ENCODE measurements around the gene SEH1L.
"Not testable (repeated sequence)": the region's sequence is repeated elsewhere in the genome, so short reads cannot be mapped to it uniquely, and the experiment has no call there.

SEH1L gene, protein sequence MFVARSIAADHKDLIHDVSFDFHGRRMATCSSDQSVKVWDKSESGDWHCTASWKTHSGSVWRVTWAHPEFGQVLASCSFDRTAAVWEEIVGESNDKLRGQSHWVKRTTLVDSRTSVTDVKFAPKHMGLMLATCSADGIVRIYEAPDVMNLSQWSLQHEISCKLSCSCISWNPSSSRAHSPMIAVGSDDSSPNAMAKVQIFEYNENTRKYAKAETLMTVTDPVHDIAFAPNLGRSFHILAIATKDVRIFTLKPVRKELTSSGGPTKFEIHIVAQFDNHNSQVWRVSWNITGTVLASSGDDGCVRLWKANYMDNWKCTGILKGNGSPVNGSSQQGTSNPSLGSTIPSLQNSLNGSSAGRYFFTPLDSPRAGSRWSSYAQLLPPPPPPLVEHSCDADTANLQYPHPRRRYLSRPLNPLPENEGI

DNA sequence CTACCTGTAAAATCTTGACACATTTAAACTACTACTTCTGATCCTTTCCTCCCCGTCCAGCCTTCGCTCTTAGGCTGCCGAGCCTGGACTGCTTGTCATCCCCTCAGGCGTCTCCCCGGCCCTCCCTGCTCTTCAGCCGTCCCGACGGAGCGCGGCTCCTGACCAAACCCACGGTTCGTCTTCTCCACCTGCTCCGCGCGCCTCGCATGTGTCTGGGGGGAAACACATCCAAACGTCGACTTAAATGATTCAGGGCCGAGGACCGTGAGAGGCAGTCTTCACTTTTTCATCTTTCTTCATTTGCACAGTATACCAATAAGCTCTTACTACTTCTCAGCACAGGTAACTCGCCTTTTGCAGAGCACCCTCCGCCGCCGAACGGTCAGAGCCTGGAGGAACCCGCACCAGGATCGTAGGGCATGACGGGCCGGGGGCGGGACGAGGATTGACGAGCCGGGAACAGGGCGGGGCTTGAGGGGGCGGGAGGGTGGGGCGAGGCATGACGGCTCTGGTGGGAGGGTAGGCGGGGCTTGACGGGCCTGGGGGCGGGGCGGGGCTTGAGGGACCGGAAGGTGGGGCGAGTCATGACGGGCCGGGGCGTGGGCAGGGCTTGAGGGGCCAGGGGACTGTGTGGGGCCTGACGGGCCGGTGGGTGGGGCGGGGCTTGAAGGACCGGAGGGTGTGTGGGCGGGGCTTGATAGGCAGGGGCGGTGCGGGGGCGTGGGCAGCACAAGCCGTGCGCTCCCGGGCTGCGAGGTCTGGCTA is at the start of gene SEH1L:
Gene SEH1L, plus strand, starts transcription at position 727 of the 765 bp plus-strand sequence. CDS start 111 bp downstream, outside the sequence.
- peak; percentile 90 to 100 (median 98) for DNase-seq

DNA sequence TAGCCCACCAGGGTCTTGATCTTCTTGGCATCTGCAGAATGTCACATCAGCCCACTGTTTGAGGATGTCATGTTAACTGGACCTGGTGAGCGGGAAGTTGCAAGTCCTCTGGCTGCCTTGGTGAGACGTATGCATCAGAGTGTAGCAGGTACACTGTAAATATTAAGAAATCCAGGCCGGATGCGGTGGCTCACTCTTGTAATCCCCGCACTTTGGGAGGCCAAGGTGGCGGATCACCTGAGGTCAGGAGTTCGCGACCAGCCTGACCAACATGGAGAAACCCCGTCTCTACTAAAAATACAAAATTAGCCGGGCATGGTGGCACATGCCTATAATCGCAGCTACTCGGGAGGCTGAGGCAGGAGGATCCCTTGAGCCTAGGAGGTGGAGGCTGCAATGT is 46.6 kb upstream of the SEH1L start:
- DNase-seq = not testable (repeated sequence)

DNA sequence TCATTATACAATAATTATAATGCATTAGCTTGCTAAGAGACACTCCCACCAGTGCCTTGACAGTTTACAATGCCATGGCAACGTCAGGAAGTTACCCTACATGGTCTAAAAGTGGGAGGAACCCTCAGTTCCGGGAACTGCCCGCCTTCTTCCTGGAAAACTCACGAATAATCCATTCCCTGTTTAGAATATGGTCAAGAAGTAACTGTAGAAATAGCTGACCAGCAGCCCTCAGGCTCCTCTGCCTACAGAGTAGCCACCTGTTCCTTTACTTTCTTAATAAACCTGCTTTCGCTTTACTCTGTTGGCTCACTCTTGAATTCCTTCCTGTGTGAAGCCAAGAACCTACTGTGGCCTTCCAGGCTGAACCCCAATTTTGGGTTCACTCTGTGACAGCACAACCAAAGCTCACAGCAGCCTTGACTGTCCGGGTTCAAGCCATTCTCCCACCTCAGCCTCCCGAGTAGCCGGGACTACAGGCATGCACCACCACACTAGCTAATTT is 43.7 kb upstream of the SEH1L start:
- no peak for DNase-seq

DNA sequence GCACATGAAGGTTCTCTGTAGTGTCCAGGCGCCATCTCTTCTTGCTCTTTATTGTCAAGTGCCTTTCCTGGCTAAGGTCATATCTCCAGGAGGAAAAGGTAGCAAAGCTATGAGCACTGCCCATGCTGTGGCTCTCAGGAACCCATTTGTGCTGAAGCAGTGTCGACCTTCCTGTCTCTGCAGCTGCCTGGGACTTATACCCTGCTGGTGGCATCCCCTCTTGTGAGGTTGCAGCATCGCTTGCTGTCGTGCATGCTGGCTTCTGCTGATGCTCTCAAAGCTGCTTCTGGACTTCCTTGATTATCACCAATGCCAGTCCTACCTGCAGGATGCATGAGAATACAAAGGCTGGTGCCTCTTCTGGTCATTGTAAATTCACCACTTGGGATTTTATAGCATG is 41.7 kb upstream of the SEH1L start:
- no peak for DNase-seq

DNA sequence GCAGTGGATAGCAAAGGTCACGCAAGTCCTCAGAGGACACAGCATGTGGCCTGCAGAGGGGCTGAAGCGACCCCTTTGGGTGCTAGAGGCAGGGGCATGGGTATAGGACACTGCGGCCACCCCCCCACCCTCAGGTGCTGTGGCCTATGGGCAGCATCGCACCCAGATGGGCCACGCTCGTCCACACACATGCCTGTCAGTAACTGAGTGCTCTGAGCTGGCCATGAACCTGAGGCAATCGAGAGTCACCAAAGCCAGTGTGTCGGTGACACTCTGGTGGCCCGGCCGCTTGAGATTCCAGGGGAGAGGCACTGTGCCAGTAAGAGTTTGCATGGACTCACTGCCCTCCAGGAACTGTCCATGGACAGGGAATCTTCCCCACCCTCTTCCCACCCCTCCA is 41.0 kb upstream of the SEH1L start:
- no peak for DNase-seq

DNA sequence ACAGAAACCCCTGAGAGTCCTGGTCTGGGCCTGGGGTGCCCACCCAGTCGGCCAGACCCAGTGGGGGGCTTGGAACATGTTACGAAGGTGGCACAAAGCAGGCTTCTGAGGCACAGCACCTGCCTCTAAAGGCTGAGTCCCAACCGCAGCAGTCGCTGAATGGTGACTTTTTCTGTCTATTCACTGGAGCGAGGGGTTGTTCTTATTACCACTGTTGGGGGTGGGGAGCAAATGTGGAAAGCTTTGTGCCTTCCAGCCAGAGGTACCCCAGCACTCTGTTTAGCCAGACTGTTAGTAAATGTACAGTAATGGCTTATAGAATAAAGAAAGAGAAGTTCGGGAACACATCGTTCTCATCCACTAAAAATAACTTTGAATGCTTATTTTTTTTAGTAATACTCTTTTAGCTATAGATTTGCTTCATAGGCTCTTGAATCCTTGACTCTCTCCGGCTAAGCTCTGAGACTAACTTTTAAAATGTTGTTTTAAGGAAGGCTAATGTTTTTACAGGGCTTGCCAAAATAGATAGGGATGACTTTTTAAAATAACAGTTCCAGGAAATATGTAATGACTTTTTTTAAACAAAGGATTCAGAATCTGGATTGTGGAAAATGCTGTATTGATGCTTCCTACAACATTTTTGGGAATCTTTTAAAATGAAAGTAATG is 40.4 kb upstream of the SEH1L start:
- DNase-seq = no peak

DNA sequence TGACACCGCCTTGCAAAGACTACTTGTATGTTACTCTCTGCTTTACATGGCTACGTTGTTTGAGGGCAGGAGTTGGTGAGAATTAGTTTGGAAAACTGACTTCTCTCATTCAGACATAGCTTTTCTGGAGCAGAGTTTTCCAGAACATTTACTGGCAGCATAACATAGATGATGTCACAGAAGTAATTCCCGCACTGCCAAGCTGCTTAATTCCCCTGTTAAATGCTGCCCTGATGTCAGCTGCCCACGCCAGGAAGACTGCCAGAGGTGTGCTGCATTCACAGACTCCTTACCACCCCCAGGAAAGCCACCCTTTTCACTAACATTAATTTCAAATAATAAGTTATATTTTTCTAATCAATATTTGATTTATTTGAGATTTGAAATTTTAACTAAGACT is 39.1 kb upstream of the SEH1L start:
- no peak for DNase-seq

DNA sequence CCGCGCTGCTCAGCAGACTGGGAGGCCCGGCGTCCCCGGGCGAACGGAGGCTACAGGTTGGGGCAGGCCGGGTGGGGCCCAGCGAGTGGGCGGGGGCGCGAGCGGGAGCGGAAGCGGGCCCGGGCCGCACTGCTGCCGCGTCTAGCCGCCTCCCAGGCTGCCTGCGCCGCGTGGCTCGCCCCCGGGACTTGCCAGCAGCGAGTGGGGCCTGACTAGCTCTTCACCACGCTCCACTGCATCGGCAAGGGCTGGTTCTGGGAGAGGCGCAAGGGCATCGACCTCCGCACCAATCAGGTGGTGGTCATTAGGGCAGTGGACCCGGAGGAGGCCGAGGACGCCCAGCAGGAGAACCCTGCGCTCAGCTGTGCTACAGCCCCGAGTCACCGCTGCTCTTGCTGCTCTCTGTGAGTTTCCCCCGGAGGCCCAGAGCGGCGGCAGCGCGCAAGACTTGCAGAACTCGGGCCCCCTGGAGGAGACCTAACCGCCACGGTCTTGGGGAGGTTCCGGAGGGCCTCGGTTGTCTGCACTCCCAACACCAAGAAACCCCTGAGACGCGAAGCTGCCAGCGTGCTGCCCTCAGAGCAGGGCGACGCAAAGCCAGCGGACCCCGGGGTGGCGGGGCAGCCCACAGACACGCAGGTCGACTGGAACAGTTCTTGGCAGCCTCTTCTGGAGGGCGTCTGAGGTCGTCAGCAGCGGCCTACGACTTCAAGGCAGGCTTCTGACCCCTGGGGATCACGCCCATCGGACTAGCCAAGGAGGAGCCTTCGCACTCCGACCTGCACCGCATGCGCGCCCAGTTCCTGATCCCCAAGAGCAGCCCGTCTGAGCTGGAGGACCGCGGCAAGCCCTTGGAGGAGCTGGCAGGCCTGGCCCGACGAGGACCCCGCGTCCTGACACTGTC is 36.5 kb upstream of the SEH1L start:
- peak in 1 of 56 donors; percentile 8 for DNase-seq

DNA sequence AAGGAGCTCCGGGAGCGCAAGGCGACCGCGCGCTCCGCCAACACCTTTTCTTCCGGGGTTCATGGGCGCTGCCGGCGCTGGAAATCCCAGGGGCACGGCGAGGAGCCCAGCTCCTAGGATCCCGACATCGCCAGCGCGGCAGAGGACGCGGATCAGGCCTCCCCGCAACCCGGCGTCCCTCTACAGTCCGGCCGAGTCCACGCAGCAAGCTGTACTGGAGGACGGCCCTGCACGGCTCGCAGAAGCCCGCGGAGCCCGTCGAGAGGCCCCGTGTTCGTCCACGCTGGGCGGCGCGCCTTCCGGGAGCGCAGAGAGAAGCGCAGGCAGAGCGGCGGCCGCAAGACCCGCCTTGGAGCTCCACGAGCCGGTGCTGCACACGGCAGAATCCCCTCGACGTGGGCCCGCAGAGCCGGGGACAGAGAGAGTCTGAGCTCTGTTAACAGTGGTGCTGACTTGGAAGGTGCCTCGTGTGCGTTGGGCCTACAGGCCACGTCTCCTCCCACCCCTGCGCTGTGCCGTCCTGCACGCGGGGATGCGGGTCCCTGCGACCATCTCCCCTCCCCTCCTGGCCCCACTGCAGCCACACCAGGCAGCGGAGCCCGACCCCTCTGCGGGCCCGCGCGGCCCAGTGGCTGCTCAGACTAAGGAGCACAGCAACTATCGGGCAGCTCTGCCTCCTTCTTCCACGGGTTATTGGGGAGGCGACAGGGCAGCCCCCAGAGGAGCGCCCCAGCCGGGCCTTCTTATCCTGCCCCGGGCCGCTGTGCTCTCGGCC is 35.7 kb upstream of the SEH1L start:
- DNase-seq = no peak

DNA sequence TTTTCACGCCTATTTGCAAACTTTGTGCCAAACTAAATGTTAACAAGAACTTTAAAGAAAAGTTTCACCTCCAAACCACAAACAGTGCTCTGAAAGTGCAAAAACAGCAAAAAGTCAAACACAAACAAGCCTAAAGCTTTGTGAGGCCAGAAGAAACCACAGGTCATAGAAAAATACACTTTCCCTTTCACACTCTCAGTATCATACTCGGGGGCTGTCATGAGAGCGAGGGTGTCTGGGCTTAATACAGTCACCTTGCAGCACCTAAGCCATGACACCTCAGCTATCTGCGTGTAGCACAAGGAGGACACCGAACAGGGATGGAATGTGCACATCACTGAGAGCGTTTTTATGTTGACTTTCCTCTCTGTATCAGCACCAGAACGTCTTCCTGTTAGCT is 26.6 kb upstream of the SEH1L start:
- DNase-seq = no peak

DNA sequence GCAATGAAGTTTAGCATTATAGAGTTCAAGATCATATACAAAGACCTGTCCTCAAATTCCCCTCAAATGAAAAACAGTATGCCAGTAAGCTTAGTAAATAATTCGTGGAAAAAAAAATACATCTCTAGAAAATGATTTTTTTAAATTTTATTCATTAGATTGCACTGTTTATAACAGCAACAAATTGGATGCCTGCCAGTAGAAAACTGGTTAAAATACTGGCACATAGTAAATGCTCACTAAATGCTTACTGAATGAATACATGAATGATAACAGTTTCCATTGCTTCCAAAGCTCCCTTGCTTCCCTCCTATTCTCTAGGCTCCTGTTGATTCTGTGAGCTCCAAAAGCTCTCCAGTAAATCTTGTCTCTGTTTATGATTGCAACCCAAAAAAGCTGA is 25.5 kb upstream of the SEH1L start:
- DNase-seq = no peak

DNA sequence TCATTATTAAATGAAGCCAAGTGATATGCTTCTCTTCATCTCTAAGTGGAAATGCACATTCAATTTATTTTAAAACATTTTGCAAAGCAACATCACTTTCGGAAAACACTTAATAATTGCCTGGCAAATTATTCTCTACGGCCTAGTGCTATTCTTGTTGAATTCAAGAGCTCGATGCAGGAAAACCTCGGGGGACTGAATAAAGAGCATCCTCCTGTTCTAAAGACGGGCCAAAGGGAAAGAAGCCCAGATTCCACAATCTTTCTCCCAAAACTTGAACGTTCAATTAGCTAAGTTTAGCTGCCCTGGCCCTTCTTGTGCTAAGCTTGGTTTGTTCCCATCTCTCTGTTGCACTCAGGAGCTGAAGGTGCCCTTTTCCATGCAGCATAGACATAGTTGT is 23.2 kb upstream of the SEH1L start:
- DNase-seq = no peak

DNA sequence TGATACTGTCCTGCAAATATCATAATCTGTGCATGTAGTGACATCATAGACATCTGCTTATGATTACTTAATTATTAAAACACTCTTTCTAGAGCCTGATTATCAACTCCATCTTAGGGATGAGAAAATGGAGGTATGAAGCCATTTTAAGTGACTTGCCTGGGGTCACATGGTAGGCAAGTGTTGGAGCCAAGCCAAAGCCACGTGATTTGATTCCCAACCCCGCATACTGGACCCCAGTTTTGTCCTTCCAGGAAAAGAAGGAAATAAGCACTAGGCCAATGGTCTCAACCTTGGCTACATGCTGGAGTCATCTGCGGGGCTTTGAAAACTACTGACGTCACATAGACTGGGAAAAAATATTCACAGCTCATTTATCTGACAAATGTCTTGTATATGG is 19.6 kb upstream of the SEH1L start:
- no peak for DNase-seq

DNA sequence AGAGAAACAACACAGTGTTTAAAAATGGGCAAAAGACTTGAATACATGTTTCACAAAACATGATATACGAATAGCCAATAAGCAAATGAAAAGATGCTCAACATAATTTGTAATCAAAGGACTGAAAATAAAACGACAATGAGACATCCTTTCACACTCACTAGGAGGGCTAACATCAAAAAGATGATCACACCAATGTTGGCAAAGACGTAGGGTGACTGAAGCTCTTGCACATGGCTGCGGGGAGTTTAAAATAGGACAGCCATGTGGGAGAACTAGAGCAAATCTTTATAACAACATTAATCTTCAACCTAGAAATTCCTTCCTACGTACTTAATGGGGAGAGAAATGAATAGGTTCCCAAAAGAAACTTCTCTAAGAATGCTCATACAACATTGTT is 19.2 kb upstream of the SEH1L start:
- no peak for DNase-seq

DNA sequence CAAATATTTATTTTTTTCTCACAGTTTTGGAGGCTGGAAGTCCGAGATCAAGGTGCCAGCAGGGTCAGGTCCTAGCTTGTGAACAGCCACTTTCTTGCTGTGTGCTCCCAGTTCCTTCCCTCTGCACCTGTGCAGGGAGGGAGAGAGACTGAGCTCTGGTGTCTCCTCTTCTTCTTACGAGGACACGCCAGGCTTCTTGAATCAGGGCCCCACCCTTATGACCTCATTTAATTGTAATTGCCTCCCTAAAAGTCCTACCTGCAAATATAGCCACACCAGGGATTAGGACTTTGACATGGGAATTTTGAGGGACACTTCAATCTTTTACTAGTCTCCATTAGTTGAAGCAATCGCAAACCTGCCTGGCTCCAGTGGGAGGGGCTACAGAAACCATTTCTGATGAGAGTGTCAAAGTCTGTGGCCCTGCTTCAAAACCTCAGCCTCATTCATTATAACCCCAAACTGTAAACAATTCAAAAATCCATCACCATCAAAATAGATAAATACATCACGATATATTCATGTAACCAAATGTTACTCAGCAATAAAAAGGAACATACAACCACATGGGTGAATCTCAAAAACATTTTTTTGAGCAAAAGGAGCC is 18.2 kb upstream of the SEH1L start:
- DNase-seq = no peak

DNA sequence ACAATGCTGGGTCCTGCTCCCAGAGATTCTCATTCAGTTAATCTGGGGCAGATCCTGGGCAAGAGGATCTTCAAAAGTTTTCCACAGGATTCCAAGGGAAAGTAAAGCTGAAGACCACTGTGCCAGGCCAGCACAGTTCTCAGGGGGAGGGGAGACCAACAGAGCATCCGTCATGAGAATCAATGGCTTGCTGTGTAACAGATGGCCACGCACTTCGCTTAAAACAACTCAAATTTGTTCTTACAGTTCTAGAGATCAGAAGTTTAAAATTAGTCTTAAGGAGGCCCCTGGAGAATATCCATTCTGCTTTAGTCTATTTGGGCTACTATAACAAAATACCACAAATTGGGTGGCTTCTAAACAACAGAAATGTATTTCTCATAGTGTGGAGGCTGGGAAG is 17.4 kb upstream of the SEH1L start:
- no peak for DNase-seq

DNA sequence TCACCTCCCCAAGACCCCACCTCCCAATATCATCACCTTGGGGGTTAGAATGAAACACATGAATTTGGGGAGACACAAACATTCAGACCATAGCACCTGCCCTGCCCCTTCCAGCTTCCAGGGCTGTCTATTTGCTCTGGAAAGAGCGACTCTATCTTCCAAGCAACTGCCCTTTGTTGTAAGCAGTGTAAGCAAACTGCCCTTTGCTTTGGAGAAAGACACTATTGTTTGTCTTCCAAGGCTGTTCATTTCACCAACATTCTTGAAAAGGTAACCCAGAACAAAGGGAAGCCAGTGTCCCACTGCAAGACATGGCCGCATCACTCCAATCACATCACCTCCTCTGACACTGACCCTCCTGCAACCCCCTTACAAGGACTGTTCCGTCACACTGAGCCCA is 16.9 kb upstream of the SEH1L start:
- no peak for DNase-seq

DNA sequence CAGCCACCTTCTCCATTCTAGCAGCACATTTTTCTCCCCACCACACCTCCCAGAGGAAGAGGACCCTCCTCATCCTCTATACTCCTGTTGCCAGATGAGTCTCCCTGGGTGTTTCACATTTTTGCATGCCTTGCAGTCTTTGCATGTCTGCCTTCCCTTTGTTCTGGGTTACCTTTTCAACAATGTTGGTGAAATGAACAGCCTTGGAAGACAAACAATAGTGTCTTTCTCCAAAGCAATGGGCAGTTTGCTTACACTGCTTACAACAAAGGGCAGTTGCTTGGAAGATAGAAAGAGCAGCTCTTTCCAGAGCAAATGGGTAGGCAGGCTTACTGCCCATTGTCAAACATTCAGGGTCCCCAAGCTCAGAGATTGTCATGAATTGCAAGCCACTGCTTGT is 14.5 kb upstream of the SEH1L start:
- DNase-seq = no peak

DNA sequence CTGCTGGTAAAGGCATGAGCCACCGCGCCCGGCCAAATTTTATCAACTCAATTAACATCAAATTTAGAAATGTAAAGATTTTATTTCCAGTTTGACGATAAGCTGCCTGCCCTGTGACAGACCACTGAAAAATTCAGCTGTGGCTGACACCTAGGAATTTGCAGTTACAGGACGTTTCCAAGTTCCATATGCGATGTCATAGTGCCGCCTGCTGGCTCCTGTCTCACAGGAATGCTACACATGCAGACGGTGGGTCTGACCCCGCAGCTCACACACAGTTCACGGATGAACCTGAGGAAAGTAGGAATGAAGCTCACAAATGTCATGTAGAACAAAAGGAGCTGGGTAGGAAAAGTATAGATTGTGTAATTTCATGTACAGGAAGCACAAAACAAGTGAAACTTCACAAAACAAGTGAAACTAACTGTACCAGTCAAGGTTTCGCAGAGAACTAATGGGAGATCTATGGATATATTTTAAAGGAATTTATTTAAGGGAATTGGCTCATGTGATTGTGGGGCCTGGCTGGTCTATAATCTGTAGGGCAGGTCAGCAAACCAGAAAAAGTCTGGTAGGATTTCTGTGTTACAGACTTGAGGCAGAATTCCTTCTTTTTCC is 13.2 kb upstream of the SEH1L start:
- DNase-seq = peak in 54 of 56 donors; percentile 9 to 89 (median 56)

Measured in amygdala (tissue), 56 donors.